ENCODE data around the gene GLT6D1.
"Not testable (repeated sequence)": the region's sequence is repeated elsewhere in the genome, so short reads cannot be mapped to it uniquely, and the experiment has no call there.

Gene GLT6D1

GRCh38 chr9:135664801-135665794 is 25.8 kb upstream of the GLT6D1 start:
- DNase-seq = no peak

- DNase-seq = no peak
Observed at GRCh38 chr9:135664266-135664665, 24.9 kb upstream of the GLT6D1 start.

GRCh38 chr9:135663857-135664256 is 24.5 kb upstream of the GLT6D1 start:
- no peak for DNase-seq

- no peak for DNase-seq
Observed at GRCh38 chr9:135663451-135663770, 24.1 kb upstream of the GLT6D1 start.

- no peak for DNase-seq
Observed at GRCh38 chr9:135662758-135663450, 23.6 kb upstream of the GLT6D1 start, which contains the start of gene LCN9. Gene LCN9, plus strand, starts transcription at chr9:135663309. Its CDS starts 13 bp downstream, at chr9:135663322.

- no peak for DNase-seq
Observed at GRCh38 chr9:135661816-135662560, 22.6 kb upstream of the GLT6D1 start.

GRCh38 chr9:135660407-135660806 is 21.1 kb upstream of the GLT6D1 start:
- DNase-seq = no peak

- DNase-seq = no peak
Observed at GRCh38 chr9:135659252-135659651, 19.9 kb upstream of the GLT6D1 start.

- DNase-seq = no peak
Observed at GRCh38 chr9:135657416-135657815, 18.1 kb upstream of the GLT6D1 start.

- no peak for DNase-seq
Observed at GRCh38 chr9:135655317-135655716, 16.0 kb upstream of the GLT6D1 start.

- DNase-seq = no peak
Observed at GRCh38 chr9:135650408-135650807, 11.1 kb upstream of the GLT6D1 start.

GRCh38 chr9:135649508-135649907 is 10.2 kb upstream of the GLT6D1 start:
- DNase-seq = no peak

- no peak for DNase-seq
Observed at GRCh38 chr9:135648494-135649410, 9.4 kb upstream of the GLT6D1 start.

GRCh38 chr9:135647884-135648283 is 8.5 kb upstream of the GLT6D1 start:
- DNase-seq = no peak

- DNase-seq = no peak
Observed at GRCh38 chr9:135644631-135645218, 5.4 kb upstream of the GLT6D1 start.

GRCh38 chr9:135641745-135642144 is 2.4 kb upstream of the GLT6D1 start:
- no peak for DNase-seq

- no peak for DNase-seq
Observed at GRCh38 chr9:135641047-135641446, 1.7 kb upstream of the GLT6D1 start.

- DNase-seq = not testable (repeated sequence)
Observed at GRCh38 chr9:135636930-135637530, 2.3 kb downstream of the GLT6D1 start.

- DNase-seq = no peak
Observed at GRCh38 chr9:135632841-135633240, 6.5 kb downstream of the GLT6D1 start.

GRCh38 chr9:135624282-135624681 is 15.1 kb downstream of the GLT6D1 start:
- no peak for DNase-seq

GRCh38 chr9:135622415-135623020 is 16.8 kb downstream of the GLT6D1 start:
- no peak for DNase-seq
